K562 (cell line): ENCODE data around the gene EMC1. TPM values are rescaled to one million over a fixed set of nuclear protein-coding genes. Genes with fewer than 3 reads are reported as not detected.
A peak's percentile ranks its signal among the peaks of the same experiment; 100 is the strongest.

Experiments
- ATF7 ChIP-seq: fragments of 450-650 bp; IDR thresholded peaks from 2 replicates; pipeline ENCODE4 v1.7.1; 2014; ENCODE audit warnings: mild to moderate bottlenecking, moderate library complexity
- L3MBTL2 ChIP-seq: fragments of 450-650 bp; IDR thresholded peaks from 2 replicates; pipeline ENCODE4 v1.6.1; 2016; ENCODE audit warnings: mild to moderate bottlenecking, moderate library complexity
- MGA ChIP-seq: fragments of 450-650 bp; IDR thresholded peaks from 2 replicates; pipeline ENCODE4 v1.6.1; 2016; ENCODE audit warnings: mild to moderate bottlenecking, moderate library complexity
- MYC ChIP-seq, 2 experiments: fragments of 250-450 bp in 1 of 2; sonication (Bioruptor Pico) in 1 of 2; IDR thresholded peaks; 2 replicates each; pipeline versions ENCODE4 v1.5.1 to v1.6.1; 2012 to 2021; ENCODE audit warnings: low read depth in 2 of 2, borderline replicate concordance in 1 of 2, improper control_type of control experiment in 1 of 2, low read length in 1 of 2, mild to moderate bottlenecking in 1 of 2, moderate library complexity in 1 of 2
- NR2C1 ChIP-seq, 2 experiments: fragments of 450-650 bp; IDR thresholded peaks; 2 replicates each; pipeline ENCODE4 v1.6.1; 2017; ENCODE audit warnings: mild to moderate bottlenecking in 2 of 2, antibody characterized with exemption in 1 of 2, inconsistent platforms in 1 of 2, missing compliant biosample characterization in 1 of 2, missing genetic modification characterization in 1 of 2
- ZNF589 ChIP-seq: fragments of 200-800 bp; sonication (Bioruptor generic); IDR thresholded peaks from 2 replicates; pipeline ENCODE4 v1.6.1; 2016; ENCODE audit warnings: low read depth, missing genetic modification characterization, missing compliant biosample characterization
- polyA plus RNA-seq, 8 experiments: library from polyadenylated mRNA; depleted of rRNA in 4 of 8; stranded (reverse) in 5 of 8; unstranded in 3 of 8; fragments of >200 nt; fragmentation: Nextera tagmentation in 2 of 8; fragmentation: Illumina TruSeq in 1 of 8; extraction: Ambion mirVana in 2 of 8; extraction: Trizol in 1 of 8; gene quantifications; 2 replicates each; pipeline versions ENCODE4 v1.2.1 to v1.2.3, GENCODE V29; 2011 to 2014; ENCODE audit warnings: inconsistent platforms in 1 of 8, missing spikeins in 1 of 8
- total RNA-seq, 7 experiments: library from RNA; depleted of rRNA in 6 of 7; stranded (reverse); fragments of >200 nt in 6 of 7; fragmentation: Illumina TruSeq in 2 of 7; extraction: Trizol in 2 of 7; gene quantifications; 2 replicates each; pipeline versions ENCODE4 v1.2.1 to v1.2.3, GENCODE V29; 2011 to 2021; ENCODE audit warnings: low replicate concordance in 1 of 7
- TF ChIP-seq, protein P1 (sequence below): fragments of 250-450 bp; sonication (Bioruptor Pico); IDR thresholded peaks from 2 replicates; pipeline ENCODE4 v1.8.0; 2021; ENCODE audit warnings: borderline replicate concordance, mild to moderate bottlenecking, moderate library complexity; ENCODE audit not compliant: poor library complexity, severe bottlenecking

The EMC1 gene
- total and polyA plus RNA-seq, 9 of the 15 experiments (the other 6 are each of a cell fraction or from before 2014, with no cell fraction given), result 17.8 to 88.2 (median 37.4) TPM

- TF ChIP-seq, protein P1, sequence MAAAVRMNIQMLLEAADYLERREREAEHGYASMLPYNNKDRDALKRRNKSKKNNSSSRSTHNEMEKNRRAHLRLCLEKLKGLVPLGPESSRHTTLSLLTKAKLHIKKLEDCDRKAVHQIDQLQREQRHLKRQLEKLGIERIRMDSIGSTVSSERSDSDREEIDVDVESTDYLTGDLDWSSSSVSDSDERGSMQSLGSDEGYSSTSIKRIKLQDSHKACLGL, result peak; percentile 11
- TF ChIP-seq MYC (IDR thresholded peaks at IDR 0.05; ENCODE audit: low read depth, low read length) (peak; percentile 87), MYC (CRISPR knock-in tag; IDR thresholded peaks at IDR 0.05; ENCODE audit: borderline replicate concordance, low read depth) (no peak), L3MBTL2 (peak; percentile 93), NR2C1 (IDR thresholded peaks at IDR 0.05) (0 out of 2 replicates have a peak, but pooled peaks have one; percentile 14), NR2C1 (tag; IDR thresholded peaks at IDR 0.05) (no peak), ATF7 (peak; percentile 40; the same call in 1 of the 2 replicates), MGA (peak; percentile 93), ZNF589 (CRISPR knock-in tag) (0 out of 2 replicates have a peak, but pooled peaks have one; percentile 50)
These were observed 48.9 kb upstream of the EMC1 start (continued) for GRCh38 chr1:19300211-19300610.
